ENCODE results near the gene HDGFL3.
"Not testable (repeated sequence)": the region's sequence is repeated elsewhere in the genome, so short reads cannot be mapped to it uniquely, and the experiment has no call there.

Gene HDGFL3

GRCh38 chr15:83198476-83198875 is 9.1 kb downstream of the HDGFL3 start:
- H3K27ac ChIP-seq = no peak overlapping the region
- DNase-seq (ENCODE audit: low read depth, low spot score) = no peak

GRCh38 chr15:83194528-83194927 is 13.1 kb downstream of the HDGFL3 start:
- DNase-seq (ENCODE audit: low read depth, low spot score) = no peak

GRCh38 chr15:83193721-83194120 is 13.9 kb downstream of the HDGFL3 start:
- H3K27ac ChIP-seq = peak overlapping the region; percentile 84
- no peak for DNase-seq (ENCODE audit: low read depth, low spot score)

More at GRCh38 chr15:83194528-83194927, 13.1 kb downstream of the HDGFL3 start:
- H3K27ac ChIP-seq = peak overlapping the region; percentile 84

- H3K27ac ChIP-seq = peak overlapping the region; percentile 84
- DNase-seq (ENCODE audit: low read depth, low spot score) = peak; percentile 14
Measured at GRCh38 chr15:83192742-83193141, 14.9 kb downstream of the HDGFL3 start.

GRCh38 chr15:83190450-83190849 is 17.2 kb downstream of the HDGFL3 start:
- DNase-seq (ENCODE audit: low read depth, low spot score) = no peak
- H3K27ac ChIP-seq = no peak overlapping the region

GRCh38 chr15:83185561-83185960 is 22.1 kb downstream of the HDGFL3 start:
- no peak for DNase-seq (ENCODE audit: low read depth, low spot score)
- H3K27ac ChIP-seq = no peak overlapping the region

GRCh38 chr15:83178869-83179325 is 28.7 kb downstream of the HDGFL3 start:
- no peak for DNase-seq (ENCODE audit: low read depth, low spot score)
- H3K27ac ChIP-seq = no peak overlapping the region

- no peak overlapping the region for H3K27ac ChIP-seq
- no peak for DNase-seq (ENCODE audit: low read depth, low spot score)
Measured at GRCh38 chr15:83178390-83178789, 29.2 kb downstream of the HDGFL3 start.

- H3K27ac ChIP-seq = no peak overlapping the region
- no peak for DNase-seq (ENCODE audit: low read depth, low spot score)
Measured at GRCh38 chr15:83174891-83175290, 32.7 kb downstream of the HDGFL3 start.

GRCh38 chr15:83170474-83171165 is 37.0 kb downstream of the HDGFL3 start:
- no peak overlapping the region for H3K27ac ChIP-seq
- no peak for DNase-seq (ENCODE audit: low read depth, low spot score)

GRCh38 chr15:83169576-83169975 is 38.0 kb downstream of the HDGFL3 start:
- not testable (repeated sequence) for H3K27ac ChIP-seq

GRCh38 chr15:83166830-83167229 is 40.8 kb downstream of the HDGFL3 start:
- no peak for DNase-seq (ENCODE audit: low read depth, low spot score)
- H3K27ac ChIP-seq = no peak overlapping the region

More at GRCh38 chr15:83169576-83169975, 38.0 kb downstream of the HDGFL3 start:
- DNase-seq (ENCODE audit: low read depth, low spot score) = not testable (repeated sequence)

- H3K27ac ChIP-seq = no peak overlapping the region
- no peak for DNase-seq (ENCODE audit: low read depth, low spot score)
Measured at GRCh38 chr15:83166218-83166617, 41.4 kb downstream of the HDGFL3 start.

GRCh38 chr15:83164771-83165404 is 42.7 kb downstream of the HDGFL3 start:
- peak overlapping the region; percentile 41 for H3K27ac ChIP-seq
- no peak for DNase-seq (ENCODE audit: low read depth, low spot score)

GRCh38 chr15:83164111-83164770 is 43.4 kb downstream of the HDGFL3 start:
- H3K27ac ChIP-seq = peak overlapping the region; percentile 41
- DNase-seq (ENCODE audit: low read depth, low spot score) = no peak

GRCh38 chr15:83163032-83163431 is 44.6 kb downstream of the HDGFL3 start:
- no peak overlapping the region for H3K27ac ChIP-seq
- DNase-seq (ENCODE audit: low read depth, low spot score) = no peak

- no peak overlapping the region for H3K27ac ChIP-seq
- DNase-seq (ENCODE audit: low read depth, low spot score) = no peak
Measured at GRCh38 chr15:83160741-83161140, 46.9 kb downstream of the HDGFL3 start.

GRCh38 chr15:83158393-83158792 is 49.2 kb downstream of the HDGFL3 start:
- no peak overlapping the region for H3K27ac ChIP-seq
- DNase-seq (ENCODE audit: low read depth, low spot score) = peak; percentile 33

GRCh38 chr15:83155942-83156341 is 51.7 kb downstream of the HDGFL3 start:
- no peak overlapping the region for H3K27ac ChIP-seq
- no peak for DNase-seq (ENCODE audit: low read depth, low spot score)

- H3K27ac ChIP-seq = no peak overlapping the region
- DNase-seq (ENCODE audit: low read depth, low spot score) = no peak
Measured at GRCh38 chr15:83153288-83153687, 54.3 kb downstream of the HDGFL3 start.

- H3K27ac ChIP-seq = no peak overlapping the region
- DNase-seq (ENCODE audit: low read depth, low spot score) = no peak
Measured at GRCh38 chr15:83144771-83145170, 62.9 kb downstream of the HDGFL3 start.

All from epithelial cell of prostate (primary cell).